Activated CD4-positive, alpha-beta memory T cell treated with anti-CD3 and anti-CD28 coated beads, Interleukin-2, amount 10 ng/mL, durations not matched to agents 7 days and 5 days (primary cell): ENCODE results near the gene JAML. TPM values are rescaled to one million over a fixed set of nuclear protein-coding genes. Genes with fewer than 3 reads are reported as not detected.
"Not testable (repeated sequence)": the region's sequence is repeated elsewhere in the genome, so short reads cannot be mapped to it uniquely, and the experiment has no call there.

Experiments used
- CTCF ChIA-PET: fragments of 350-600 bp; sonication (Branson Sonifier 250); formaldehyde crosslinking; loops from one replicate; lab custom pipeline; 2021; ENCODE audit warnings: antibody characterized with exemption, inconsistent platforms; lab: Charles Lee
- POLR2A ChIA-PET: fragments of 350-600 bp; sonication (Branson Sonifier 250); formaldehyde crosslinking; loops from one replicate; lab custom pipeline; 2021; ENCODE audit warnings: antibody characterized with exemption; lab: Charles Lee
- DNase-seq: peaks from one replicate; pipeline ENCODE4 v3.0.0-alpha.2; 2020
- H3K27ac Mint-ChIP-seq: one replicate; pipeline ENCODE4 v1.8.0; 2021; ENCODE audit warnings: mild to moderate bottlenecking, mixed read lengths
- H3K27me3 Mint-ChIP-seq: one replicate; pipeline ENCODE4 v1.8.0; 2021; ENCODE audit warnings: mixed read lengths
- H3K36me3 Mint-ChIP-seq: one replicate; pipeline ENCODE4 v1.8.0; 2021; ENCODE audit warnings: low read depth, mixed read lengths
- H3K4me1 Mint-ChIP-seq: one replicate; pipeline ENCODE4 v1.8.0; 2021; ENCODE audit warnings: mixed read lengths
- H3K4me3 Mint-ChIP-seq: one replicate; pipeline ENCODE4 v1.8.0; 2021; ENCODE audit warnings: mild to moderate bottlenecking, mixed read lengths
- H3K9me3 Mint-ChIP-seq: one replicate; pipeline ENCODE4 v1.8.0; 2021; ENCODE audit warnings: mixed read lengths
- total RNA-seq, 2 experiments: library from RNA; stranded (reverse); gene quantifications; one replicate each; pipeline ENCODE4 v1.2.3, GENCODE V29; 2021

JAML gene
- total RNA-seq, 2 experiments from 2014 or later = 102 to 103 TPM

DNA sequence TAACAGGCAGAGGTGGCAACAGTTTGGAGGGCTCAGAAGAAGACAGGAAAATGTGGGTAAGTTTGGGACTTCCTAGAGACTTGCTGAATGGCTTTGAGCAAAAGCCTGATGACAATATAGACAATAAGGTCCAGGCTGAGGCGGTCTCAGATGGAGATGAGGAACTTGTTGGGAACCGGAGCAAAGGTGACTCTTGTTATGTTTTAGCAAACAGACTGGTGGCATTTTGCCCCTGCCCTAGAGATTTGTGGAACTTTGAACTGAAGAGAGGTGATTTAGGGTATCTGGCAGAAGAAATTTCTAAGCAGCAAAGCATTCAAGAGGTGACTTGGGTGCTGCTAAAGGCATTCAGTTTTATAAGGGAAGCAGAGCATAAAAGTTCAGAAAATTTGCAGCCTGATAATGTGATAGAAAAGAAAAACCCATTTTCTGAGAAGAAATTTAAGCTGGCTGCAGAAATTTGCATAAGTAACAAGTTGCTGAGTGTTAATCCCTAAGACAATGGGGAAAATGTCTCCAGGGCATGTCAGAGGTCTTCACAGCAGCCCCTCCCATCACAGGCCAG, 33.8 kb downstream of the JAML start:
- H3K27ac Mint-ChIP-seq, POLR2A ChIA-PET, H3K9me3 Mint-ChIP-seq, CTCF ChIA-PET, H3K4me3 Mint-ChIP-seq, H3K4me1 Mint-ChIP-seq, DNase-seq: not testable (repeated sequence)
- H3K36me3 Mint-ChIP-seq = peaks cover 45% of the 10 kb centered on the region
- H3K27me3 Mint-ChIP-seq = peaks cover 31% of the 10 kb centered on the region

DNA sequence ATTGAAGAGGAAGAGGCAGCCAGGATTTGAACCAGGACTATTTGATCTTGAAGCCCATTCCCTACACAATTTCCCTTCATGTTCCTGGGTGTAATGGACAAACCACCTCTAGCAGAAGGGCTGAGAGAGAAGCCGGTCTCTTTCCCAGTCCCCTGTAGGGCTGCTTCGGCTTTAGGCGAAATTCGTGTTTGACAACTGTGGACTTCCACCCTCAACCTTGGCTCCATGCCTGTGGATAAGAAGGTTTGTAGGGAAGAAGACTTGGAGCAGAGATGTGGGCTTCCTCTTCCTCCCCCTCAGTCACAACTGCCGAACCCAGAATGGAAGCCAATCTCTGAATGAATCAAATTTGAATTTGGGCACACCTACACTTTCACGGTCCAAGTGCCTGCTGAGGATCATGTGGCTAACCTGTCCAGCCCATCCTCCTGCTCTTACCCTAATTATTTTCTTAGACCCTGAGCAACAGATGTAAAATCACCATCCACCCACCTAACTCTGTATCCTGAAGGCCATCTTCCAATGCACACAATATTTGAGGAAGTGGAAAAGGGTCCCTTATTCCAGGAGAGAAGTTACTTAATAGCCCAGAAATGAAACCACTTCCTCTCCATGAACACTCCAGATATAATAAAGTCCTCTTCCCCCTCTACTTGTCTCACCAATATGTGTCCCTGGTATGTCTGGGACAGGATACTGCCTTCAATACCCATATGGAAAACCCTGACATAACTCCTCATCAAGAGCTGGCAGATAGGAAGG, 38.3 kb downstream of the JAML start:
- POLR2A ChIA-PET = no interaction called here
- H3K27me3 Mint-ChIP-seq = peaks cover 43% of the 10 kb centered on the region
- CTCF ChIA-PET = interaction anchor here (2.7 kb wide), 1 partner anchor 15 kb away, joined by 21 read pairs; no protein-coding TSS in a partner anchor
- H3K36me3 Mint-ChIP-seq = peaks cover 8% of the 10 kb centered on the region
- peaks cover 5% of the 10 kb centered on the region for H3K9me3 Mint-ChIP-seq
- H3K4me1 Mint-ChIP-seq = no peaks in the 10 kb centered on the region
- no peak overlapping the region for H3K27ac Mint-ChIP-seq
- no peak overlapping the region for H3K4me3 Mint-ChIP-seq
- no peak for DNase-seq

DNA sequence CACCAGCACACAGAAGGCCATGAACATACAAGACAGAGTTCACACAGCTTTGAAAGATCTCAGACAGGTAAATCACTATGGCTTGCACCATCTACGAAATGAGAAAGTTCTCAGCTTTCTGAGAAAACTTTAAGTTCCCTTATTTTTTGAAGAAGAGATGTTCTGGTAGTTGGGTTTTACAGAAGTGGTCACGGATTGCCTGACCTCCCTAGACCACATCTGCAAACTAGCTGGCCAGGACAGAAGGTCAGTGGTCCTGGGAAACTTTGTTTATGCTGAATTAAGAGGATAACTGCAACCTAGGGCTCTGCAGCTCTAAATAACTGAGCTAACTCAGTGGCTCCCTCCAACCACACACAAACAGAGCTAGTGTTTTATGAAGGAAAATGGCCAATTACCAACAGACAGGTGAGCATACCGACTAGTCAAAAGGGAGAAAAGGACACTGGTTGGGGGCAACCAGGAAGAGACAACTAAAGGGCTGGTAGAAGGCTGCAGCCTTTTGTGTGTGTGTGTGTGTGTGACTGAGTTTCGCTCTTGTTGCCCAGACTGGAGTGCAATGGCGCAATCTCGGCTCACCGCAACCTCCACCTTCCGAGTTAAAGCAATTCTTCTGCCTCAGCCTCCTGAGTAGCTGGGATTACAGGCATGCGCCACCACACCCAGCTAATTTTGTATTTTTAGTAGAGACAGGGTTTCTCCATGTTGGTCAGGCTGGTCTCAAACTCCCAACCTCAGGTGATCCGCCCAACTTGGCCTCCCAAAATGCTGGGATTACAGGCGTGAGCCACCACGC, 39.8 kb downstream of the JAML start:
- H3K4me1 Mint-ChIP-seq = no peaks in the 10 kb centered on the region
- POLR2A ChIA-PET = no interaction called here

DNA sequence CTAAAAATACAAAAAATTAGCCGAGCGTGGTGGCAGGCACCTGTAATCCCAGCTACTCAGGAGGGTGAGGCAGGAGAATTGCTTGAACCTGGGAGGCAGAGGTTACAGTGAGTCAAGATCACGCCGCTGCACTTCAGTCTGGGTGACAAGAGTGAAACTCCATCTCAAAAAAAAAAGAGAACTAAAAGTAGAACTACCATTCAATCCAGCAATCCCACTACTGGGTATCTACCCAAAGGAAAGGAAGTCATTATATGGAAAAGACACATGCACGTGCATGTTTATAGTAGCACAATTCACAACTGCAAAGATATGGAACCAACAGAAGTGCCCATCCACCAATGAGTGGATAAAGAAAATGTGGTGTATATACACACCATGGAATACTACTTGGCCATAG, 41.1 kb downstream of the JAML start:
- H3K27ac Mint-ChIP-seq, H3K4me1 Mint-ChIP-seq, DNase-seq, H3K9me3 Mint-ChIP-seq, POLR2A ChIA-PET, H3K36me3 Mint-ChIP-seq, H3K4me3 Mint-ChIP-seq: not testable (repeated sequence)
- CTCF ChIA-PET = interaction anchor here (2.7 kb wide), 1 partner anchor 12 kb away, joined by 21 read pairs; no protein-coding TSS in a partner anchor
- H3K27me3 Mint-ChIP-seq = peaks cover 31% of the 10 kb centered on the region

More for the DNA sequence above, 39.8 kb downstream of the JAML start:
- DNase-seq = no peak
- no peak overlapping the region for H3K4me3 Mint-ChIP-seq
- no peaks in the 10 kb centered on the region for H3K36me3 Mint-ChIP-seq
- CTCF ChIA-PET = interaction anchor here (0.7 to 2.7 kb wide), 5 partner anchors 13 to 377 kb away, joined by 3 to 21 read pairs (median 3); no protein-coding TSS in a partner anchor
- no peak overlapping the region for H3K27ac Mint-ChIP-seq
- no peaks in the 10 kb centered on the region for H3K9me3 Mint-ChIP-seq
- H3K27me3 Mint-ChIP-seq = peaks cover 39% of the 10 kb centered on the region

DNA sequence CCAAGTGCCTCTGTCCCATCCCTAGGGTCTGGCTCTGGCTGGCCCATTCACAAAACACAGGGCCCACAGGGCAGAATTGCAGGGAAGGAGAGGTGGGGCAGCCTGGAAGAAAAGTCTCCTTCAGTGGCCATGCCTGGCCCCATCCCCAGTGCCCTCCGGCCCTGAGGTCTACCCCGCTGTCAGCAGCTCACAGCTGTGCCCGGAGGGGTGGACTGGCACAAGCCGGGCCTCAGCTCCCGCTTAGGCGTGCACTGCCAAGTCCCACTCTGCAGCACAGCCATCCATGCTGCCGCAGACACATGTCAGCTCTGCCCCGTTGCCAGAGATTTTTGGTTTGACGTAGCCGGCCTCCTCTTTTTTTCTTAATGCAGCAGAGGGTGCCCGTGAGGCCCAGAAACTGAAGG, 44.5 kb downstream of the JAML start:
- no peaks in the 10 kb centered on the region for H3K36me3 Mint-ChIP-seq
- no peaks in the 10 kb centered on the region for H3K4me1 Mint-ChIP-seq
- H3K9me3 Mint-ChIP-seq = no peaks in the 10 kb centered on the region
- no peak overlapping the region for H3K27ac Mint-ChIP-seq
- peaks cover 26% of the 10 kb centered on the region for H3K27me3 Mint-ChIP-seq
- no peak overlapping the region for H3K4me3 Mint-ChIP-seq
- DNase-seq = no peak
- ChIA-PET POLR2A (interaction anchor here (1.1 kb wide), 1 partner anchor 61 kb away, joined by 3 read pairs; no protein-coding TSS in a partner anchor), CTCF (interaction anchor here (0.5 to 2.7 kb wide), 3 partner anchors 8 to 1105 kb away, joined by 7 to 12 read pairs (median 10); no protein-coding TSS in a partner anchor)

DNA sequence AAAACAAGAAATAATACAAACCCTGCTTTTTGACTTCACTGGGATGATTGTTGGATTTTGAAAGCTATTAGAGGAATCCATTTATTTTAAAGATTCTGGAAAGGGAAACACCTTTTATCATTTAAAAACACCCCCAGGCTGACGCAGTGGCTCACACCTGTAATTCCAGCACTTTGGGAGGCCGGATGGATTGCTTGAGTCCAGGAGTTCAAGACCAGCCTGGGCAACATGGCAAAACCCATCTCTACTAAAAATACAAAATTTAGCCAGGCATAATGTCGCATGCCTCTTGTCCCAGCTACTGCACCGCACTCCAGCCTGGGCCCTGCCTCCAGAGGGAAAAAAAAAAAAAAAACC, 48.1 kb downstream of the JAML start:
- no peaks in the 10 kb centered on the region for H3K36me3 Mint-ChIP-seq
- H3K9me3 Mint-ChIP-seq = no peaks in the 10 kb centered on the region
- no peak overlapping the region for H3K4me3 Mint-ChIP-seq
- ChIA-PET POLR2A (no interaction called here), CTCF (interaction anchor here (0.7 kb wide), 1 partner anchor 72 kb away, joined by 3 read pairs; no protein-coding TSS in a partner anchor)
- H3K27ac Mint-ChIP-seq = no peak overlapping the region
- H3K4me1 Mint-ChIP-seq = peaks cover under 1% of the 10 kb centered on the region
- peaks cover 20% of the 10 kb centered on the region for H3K27me3 Mint-ChIP-seq
- no peak for DNase-seq

DNA sequence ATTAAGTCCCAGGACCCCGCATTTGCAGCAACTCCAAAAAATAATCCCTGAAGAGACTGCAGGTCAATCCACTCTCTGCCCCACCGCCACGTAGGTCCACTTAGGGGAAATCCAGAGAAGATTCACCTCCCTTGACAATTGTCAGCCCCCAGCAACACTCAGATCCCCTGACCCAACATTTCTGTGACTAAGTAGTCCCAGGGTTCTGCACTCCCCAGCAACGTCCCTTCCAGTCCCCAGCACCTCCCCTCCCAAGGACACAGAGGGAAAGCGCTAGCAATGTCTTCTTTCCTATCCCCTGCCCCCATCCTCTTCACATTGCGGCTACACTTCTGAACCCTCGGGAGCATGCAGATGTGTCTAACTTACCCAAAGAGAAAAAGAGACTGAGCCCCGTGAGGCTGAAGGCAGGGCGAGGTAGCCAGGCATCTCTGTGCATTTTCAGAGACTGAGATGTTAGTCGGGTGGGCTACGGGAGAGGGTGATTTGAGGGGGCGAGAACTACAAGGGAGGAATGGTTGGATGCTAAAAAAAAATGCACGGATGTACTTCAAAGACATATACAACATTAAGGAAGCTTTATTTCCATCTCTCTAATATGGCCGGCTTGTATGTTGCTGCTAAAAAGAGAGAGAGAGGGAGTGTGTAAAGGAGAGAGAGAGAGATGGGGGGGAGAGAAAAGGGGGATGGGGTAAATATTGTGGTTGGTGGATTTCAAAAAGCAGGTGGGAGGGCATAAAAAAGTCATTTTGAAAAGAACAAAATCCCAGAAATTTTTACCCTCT, 48.6 kb downstream of the JAML start, which contains the start of gene SCN2B:
SCN2B (minus strand) TSS at position 647 of the 785 bp plus-strand sequence; CDS start at position 439, 208 bp downstream.
- Mint-ChIP-seq H3K27me3 (peaks cover 20% of the 10 kb centered on the region), H3K27ac (no peak within 1 kb of the TSS), H3K36me3 (no peaks in the 10 kb centered on the region), H3K4me1 (peaks cover 2% of the 10 kb centered on the region), H3K9me3 (no peaks in the 10 kb centered on the region), H3K4me3 (no peak within 1 kb of the TSS)
- CTCF ChIA-PET = interaction anchor here (0.7 kb wide), 1 partner anchor 71 kb away, joined by 3 read pairs; no protein-coding TSS in a partner anchor
- POLR2A ChIA-PET = no interaction called here
- DNase-seq = no peak

DNA sequence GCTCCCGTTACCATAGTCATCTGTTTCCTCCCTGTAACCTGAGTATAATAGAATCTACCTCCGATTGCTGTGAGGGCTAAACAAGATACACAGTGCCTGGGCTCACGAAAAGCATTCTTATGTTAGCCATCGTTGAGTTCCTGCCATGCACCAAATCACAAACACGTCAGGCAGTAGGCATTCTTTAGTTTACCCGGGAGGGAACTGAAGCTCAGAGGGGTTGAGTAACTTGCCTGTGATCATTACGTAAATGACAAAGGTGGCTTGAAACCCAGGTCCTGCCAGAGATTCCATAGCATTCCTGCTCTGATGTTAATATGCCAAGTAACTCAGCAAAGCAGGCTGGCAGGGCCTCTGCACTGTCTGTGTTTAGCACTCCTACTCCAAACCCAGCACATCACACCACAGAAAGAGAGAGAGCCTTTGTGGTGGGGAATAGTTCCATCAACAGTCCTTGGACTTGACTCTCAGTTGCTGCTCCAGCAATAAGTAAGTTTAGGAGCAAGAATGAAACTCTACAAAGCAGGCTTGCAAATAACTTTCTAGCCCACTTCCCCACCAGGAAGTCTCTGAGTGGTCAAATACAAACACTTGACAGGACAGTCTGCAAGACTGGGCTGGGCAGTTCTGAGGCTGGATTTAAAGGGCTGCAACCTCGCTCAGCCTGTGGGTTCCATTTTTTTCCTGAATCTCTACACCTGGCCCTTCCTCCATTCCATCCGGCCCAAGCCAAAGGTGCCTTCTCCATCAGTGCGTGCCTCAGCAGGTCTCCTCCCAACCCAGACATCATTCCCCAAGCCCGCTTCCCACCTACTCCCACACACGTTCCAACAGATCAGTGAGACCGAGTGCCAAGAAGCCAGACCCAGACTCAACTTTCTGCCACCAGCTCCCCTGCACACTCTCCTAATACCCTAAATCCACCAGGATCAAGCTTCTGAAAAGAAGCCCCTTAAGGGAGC, 49.5 kb downstream of the JAML start:
- no peak for DNase-seq
- Mint-ChIP-seq H3K4me3 (no peak overlapping the region), H3K36me3 (no peaks in the 10 kb centered on the region), H3K27ac (no peak overlapping the region), H3K4me1 (peaks cover 2% of the 10 kb centered on the region), H3K27me3 (peaks cover 21% of the 10 kb centered on the region), H3K9me3 (no peaks in the 10 kb centered on the region)
- ChIA-PET CTCF (interaction anchor here (1.4 kb wide), 1 partner anchor 120 kb away, joined by 3 read pairs; no protein-coding TSS in a partner anchor), POLR2A (no interaction called here)

DNA sequence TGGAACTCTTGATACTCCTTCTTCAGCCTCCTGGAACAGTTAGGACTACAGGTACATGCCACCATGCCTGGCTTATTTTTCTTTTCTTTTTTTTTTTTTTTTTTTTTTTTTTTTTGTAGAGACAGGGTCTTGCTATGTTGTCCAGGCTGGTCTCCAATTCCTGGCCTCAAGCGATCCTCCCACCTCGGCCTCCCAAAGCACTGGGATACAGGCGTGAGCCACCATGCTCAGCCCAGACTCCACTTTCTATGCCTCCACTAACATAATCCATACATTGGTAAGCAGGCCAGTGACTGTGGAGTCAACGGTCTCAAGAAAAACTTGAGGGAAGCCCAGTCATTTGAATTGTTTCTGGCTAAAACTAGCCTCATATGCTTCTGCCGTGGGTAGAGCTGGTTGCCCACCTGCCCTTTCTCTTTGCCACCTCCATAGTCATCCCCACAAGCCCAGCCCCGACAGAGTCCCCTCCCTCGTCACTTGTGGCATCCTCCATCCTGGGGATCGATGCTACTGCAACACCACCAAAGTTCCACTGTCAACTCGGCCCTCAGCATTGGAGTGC, 50.7 kb downstream of the JAML start:
- Mint-ChIP-seq H3K36me3 (no peaks in the 10 kb centered on the region), H3K27ac (no peak overlapping the region), H3K4me3 (no peak overlapping the region), H3K4me1 (peaks cover 2% of the 10 kb centered on the region), H3K27me3 (peaks cover 24% of the 10 kb centered on the region), H3K9me3 (no peaks in the 10 kb centered on the region)
- ChIA-PET POLR2A (no interaction called here), CTCF (interaction anchor here (1.4 to 4.2 kb wide), 3 partner anchors 11 to 121 kb away, joined by 3 to 47 read pairs (median 21); no protein-coding TSS in a partner anchor)
- no peak for DNase-seq

DNA sequence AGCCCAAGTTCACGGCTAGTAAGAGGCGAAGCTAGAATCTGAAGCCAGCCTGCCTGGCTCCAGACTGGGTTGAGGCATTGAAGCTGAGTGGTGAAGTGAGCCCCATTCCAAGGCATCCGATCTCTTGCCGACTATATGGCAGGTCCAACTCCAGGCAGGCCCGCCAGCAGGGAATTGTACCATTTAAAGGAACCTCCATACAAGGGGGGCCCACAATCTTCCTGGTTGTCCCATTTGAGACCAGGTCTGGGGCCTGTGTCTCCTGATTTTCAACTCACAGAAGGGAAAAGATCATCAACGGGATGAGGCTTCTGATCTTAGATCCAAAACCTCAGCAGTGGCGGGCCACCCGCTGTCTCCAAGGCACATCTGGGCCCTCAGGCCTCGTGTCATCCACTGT, 52.5 kb downstream of the JAML start:
- no peak for DNase-seq
- ChIA-PET CTCF (interaction anchor here (0.6 to 4.2 kb wide), 52 partner anchors 9 to 1094 kb away, joined by 3 to 47 read pairs (median 4); partner anchors contain the start of genes ATP5MG, CD3D, FXYD2 and SCN4B), POLR2A (interaction anchor here (0.8 to 1.4 kb wide), 2 partner anchors 14 to 28 kb away, joined by 3 read pairs; no protein-coding TSS in a partner anchor)
- Mint-ChIP-seq H3K27me3 (peaks cover 27% of the 10 kb centered on the region), H3K4me3 (no peak overlapping the region), H3K4me1 (peaks cover 2% of the 10 kb centered on the region), H3K27ac (no peak overlapping the region), H3K9me3 (no peaks in the 10 kb centered on the region), H3K36me3 (no peaks in the 10 kb centered on the region)
